Endothelial cell of umbilical vein (primary cell): ENCODE results near the gene NR6A1.

Experiments
- MYC ChIP-seq: IDR thresholded peaks from one replicate; pipeline ENCODE4 v1.6.1; 2011; ENCODE audit warnings: mild to moderate bottlenecking, low read depth, low read length
- POLR2A ChIP-seq: IDR thresholded peaks from 2 replicates; pipeline ENCODE4 v1.6.1; 2012; ENCODE audit warnings: low read depth, mild to moderate bottlenecking, control low read depth, low read length
- TF ChIP-seq, protein P1 (sequence below), 2 donors: IDR thresholded peaks; 1 replicate in 1 of 2; 2 replicates in 1 of 2; pipeline ENCODE4 v1.5.1; 2011; ENCODE audit warnings: low read length in 2 of 2, mild to moderate bottlenecking in 2 of 2, moderate library complexity in 2 of 2, control low read depth in 1 of 2, inconsistent platforms in 1 of 2, low read depth in 1 of 2; ENCODE audit not compliant: insufficient read depth in 1 of 2; ENCODE audit errors: extremely low read depth in 1 of 2

DNA sequence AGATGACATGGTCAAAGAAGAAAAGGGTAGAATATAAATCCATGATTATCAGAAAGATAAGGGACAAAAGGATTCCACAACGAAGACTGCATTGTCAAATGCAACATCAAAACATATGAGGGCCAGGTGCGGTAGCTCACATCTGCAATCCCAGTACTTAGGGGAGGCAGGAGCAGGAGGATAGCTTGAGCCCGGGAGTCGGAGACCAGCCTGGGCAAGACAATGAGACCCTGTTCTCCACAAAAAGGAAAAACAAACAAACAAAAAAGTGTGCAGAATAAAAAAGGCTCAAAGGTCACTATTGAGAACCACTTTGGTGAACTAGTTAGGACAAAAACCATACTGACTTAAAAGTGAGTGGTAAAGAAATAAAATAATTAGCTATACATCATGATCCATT lies 203.7 kb downstream of the NR6A1 start:
- TF ChIP-seq, protein P1, sequence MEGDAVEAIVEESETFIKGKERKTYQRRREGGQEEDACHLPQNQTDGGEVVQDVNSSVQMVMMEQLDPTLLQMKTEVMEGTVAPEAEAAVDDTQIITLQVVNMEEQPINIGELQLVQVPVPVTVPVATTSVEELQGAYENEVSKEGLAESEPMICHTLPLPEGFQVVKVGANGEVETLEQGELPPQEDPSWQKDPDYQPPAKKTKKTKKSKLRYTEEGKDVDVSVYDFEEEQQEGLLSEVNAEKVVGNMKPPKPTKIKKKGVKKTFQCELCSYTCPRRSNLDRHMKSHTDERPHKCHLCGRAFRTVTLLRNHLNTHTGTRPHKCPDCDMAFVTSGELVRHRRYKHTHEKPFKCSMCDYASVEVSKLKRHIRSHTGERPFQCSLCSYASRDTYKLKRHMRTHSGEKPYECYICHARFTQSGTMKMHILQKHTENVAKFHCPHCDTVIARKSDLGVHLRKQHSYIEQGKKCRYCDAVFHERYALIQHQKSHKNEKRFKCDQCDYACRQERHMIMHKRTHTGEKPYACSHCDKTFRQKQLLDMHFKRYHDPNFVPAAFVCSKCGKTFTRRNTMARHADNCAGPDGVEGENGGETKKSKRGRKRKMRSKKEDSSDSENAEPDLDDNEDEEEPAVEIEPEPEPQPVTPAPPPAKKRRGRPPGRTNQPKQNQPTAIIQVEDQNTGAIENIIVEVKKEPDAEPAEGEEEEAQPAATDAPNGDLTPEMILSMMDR (IDR thresholded peaks at IDR 0.05; ENCODE audit: extremely low read depth in 1 of 2, insufficient read depth in 1 of 2, low read depth in 1 of 2, low read length in 2 of 2): no peak
- TF ChIP-seq MYC (no peak), POLR2A (no peak)
